B cell (primary cell): ENCODE results near the gene MTUS2. TPM values are rescaled to one million over a fixed set of nuclear protein-coding genes. Genes with fewer than 3 reads are reported as not detected.
"Not testable (repeated sequence)": the region's sequence is repeated elsewhere in the genome, so short reads cannot be mapped to it uniquely, and the experiment has no call there.

Experiments used
- ATAC-seq: fragments of 200-7000 bp; cut with Tn5 transposase; one replicate; pipeline ENCODE4 v1.10.0; 2021; ENCODE audit warnings: low read depth, mild to moderate bottlenecking, moderate number of reproducible peaks, moderate library complexity
- CTCF ChIA-PET: fragments of 350-600 bp; sonication (Branson Sonifier 250); formaldehyde crosslinking; loops from one replicate; lab custom pipeline; 2021; ENCODE audit warnings: antibody characterized with exemption, inconsistent platforms; lab: Charles Lee
- POLR2A ChIA-PET: fragments of 350-600 bp; sonication (Branson Sonifier 250); formaldehyde crosslinking; loops from one replicate; lab custom pipeline; 2021; ENCODE audit warnings: antibody characterized with exemption; lab: Charles Lee
- DNase-seq: peaks from one replicate; pipeline ENCODE4 v3.0.0; 2013
- H2AFZ ChIP-seq: 2 replicates; pipeline ENCODE4 v1.6.1; 2012; ENCODE audit warnings: mild to moderate bottlenecking, low read depth, low read length; ENCODE audit not compliant: insufficient read depth, poor library complexity, severe bottlenecking
- H3K27ac ChIP-seq, 2 donors: 1 replicate in 1 of 2; 2 replicates in 1 of 2; pipeline ENCODE4 v1.5.1; 2012 to 2013; ENCODE audit warnings: low read length in 2 of 2, mild to moderate bottlenecking in 2 of 2, moderate library complexity in 1 of 2
- H3K27me3 ChIP-seq, 4 experiments: fragments of 200-600 bp in 1 of 4; sonication (generic) in 1 of 4; replicated peaks in 1 of 4; 1 replicate in 2 of 4; 2 replicates in 2 of 4; pipeline versions ENCODE4 v1.6.1 to v1.7.0; 2013 to 2016; ENCODE audit warnings: low read length in 3 of 4, mild to moderate bottlenecking in 2 of 4, mixed read lengths in 1 of 4, moderate library complexity in 1 of 4; ENCODE audit not compliant: insufficient read depth in 4 of 4, control insufficient read depth in 3 of 4; ENCODE audit errors: control extremely low read depth in 1 of 4
- H3K36me3 ChIP-seq, 2 experiments: replicated peaks in 1 of 2; 1 replicate in 1 of 2; 2 replicates in 1 of 2; pipeline versions ENCODE4 v1.6.1 to v1.7.1; 2013; ENCODE audit warnings: low read length in 1 of 2; ENCODE audit not compliant: insufficient read depth in 2 of 2, control insufficient read depth in 1 of 2; ENCODE audit errors: control extremely low read depth in 1 of 2, extremely low read depth in 1 of 2
- H3K4me1 ChIP-seq, 2 donors: fragments of 200-600 bp in 1 of 2; sonication (generic) in 1 of 2; 1 replicate in 1 of 2; 2 replicates in 1 of 2; pipeline versions ENCODE4 v1.5.1 to v1.6.1; 2013 to 2017; ENCODE audit warnings: low read length in 2 of 2; ENCODE audit not compliant: control insufficient read depth in 2 of 2, insufficient read depth in 2 of 2
- H3K4me2 ChIP-seq: replicated peaks from 2 replicates; pipeline ENCODE3; 2012; ENCODE audit warnings: mild to moderate bottlenecking, low read depth, low read length; ENCODE audit not compliant: poor library complexity, severe bottlenecking
- H3K4me3 ChIP-seq, 5 experiments: fragments of 200-600 bp in 1 of 5; sonication (generic) in 1 of 5; 1 replicate in 3 of 5; 2 replicates in 2 of 5; pipeline versions ENCODE4 v1.5.1 to v1.7.0; 2011 to 2016; ENCODE audit warnings: low read length in 4 of 5, mild to moderate bottlenecking in 4 of 5, low read depth in 2 of 5, control low read depth in 1 of 5, moderate library complexity in 1 of 5; ENCODE audit not compliant: insufficient read depth in 1 of 5; ENCODE audit errors: control extremely low read depth in 1 of 5, extremely low read depth in 1 of 5
- H3K79me2 ChIP-seq: fragments of 200-600 bp; sonication (generic); one replicate; pipeline ENCODE4 v1.6.0; 2016; ENCODE audit warnings: low read length; ENCODE audit not compliant: control insufficient read depth, insufficient read depth
- H3K9ac ChIP-seq: fragments of 200-600 bp; sonication (generic); 2 replicates; pipeline ENCODE4 v1.6.1; 2017; ENCODE audit warnings: mild to moderate bottlenecking, low read length, moderate library complexity
- H3K9me3 ChIP-seq, 3 donors: one replicate each; pipeline versions ENCODE4 v1.6.1 to v1.7.1; 2013; ENCODE audit warnings: low read length in 2 of 3; ENCODE audit not compliant: control insufficient read depth in 2 of 3, insufficient read depth in 1 of 3; ENCODE audit errors: control extremely low read depth in 1 of 3
- H4K20me1 ChIP-seq: 2 replicates; pipeline ENCODE4 v1.6.0; 2012; ENCODE audit warnings: mild to moderate bottlenecking, low read length; ENCODE audit not compliant: insufficient read depth, control insufficient read depth, poor library complexity, severe bottlenecking
- H3K27ac Mint-ChIP-seq: one replicate; pipeline ENCODE4 v1.8.0; 2021; ENCODE audit warnings: mixed read lengths
- H3K27me3 Mint-ChIP-seq: one replicate; pipeline ENCODE4 v1.8.0; 2021; ENCODE audit warnings: mixed read lengths
- H3K4me1 Mint-ChIP-seq: one replicate; pipeline ENCODE4 v1.8.0; 2021; ENCODE audit warnings: mixed read lengths
- H3K4me3 Mint-ChIP-seq: one replicate; pipeline ENCODE4 v1.8.0; 2021; ENCODE audit warnings: mixed read lengths
- H3K9me3 Mint-ChIP-seq: one replicate; pipeline ENCODE4 v1.8.0; 2022; ENCODE audit warnings: mixed read lengths; ENCODE audit not compliant: insufficient read depth
- EZH2 ChIP-seq: IDR thresholded peaks from 2 replicates; pipeline ENCODE4 v1.6.1; 2012; ENCODE audit warnings: borderline replicate concordance, low read depth, mild to moderate bottlenecking, moderate library complexity, low read length; ENCODE audit not compliant: insufficient read depth, poor library complexity, severe bottlenecking
- WGBS: methylation state at CpG from one replicate; pipeline ENCODE4 v1.1.5; 2013; ENCODE audit warnings: missing lambda C conversion rate; ENCODE audit not compliant: insufficient coverage; 5-methylcytosine and 5-hydroxymethylcytosine counted together
- intact Hi-C: fragments of 100-400 bp; cut with micrococcal nuclease; formaldehyde crosslinking; loops from one replicate; pipeline ENCODE4 v1.10.0; 2022
- polyA plus RNA-seq: library from polyadenylated mRNA; depleted of rRNA; stranded (reverse); fragments of >200 nt; gene quantifications from 2 replicates; pipeline ENCODE4 v1.2.3, GENCODE V29; 2012
- total RNA-seq, 2 donors: library from RNA; stranded (reverse); fragments of 120-200 nt in 1 of 2; gene quantifications; 1 replicate in 1 of 2; 2 replicates in 1 of 2; pipeline versions ENCODE4 v1.2.3 to v1.2.4, GENCODE V29; 2013 to 2022
- TF ChIP-seq, protein P1 (sequence below): fragments of 200-600 bp; IDR thresholded peaks from one replicate; pipeline ENCODE4 v1.8.0; 2022; ENCODE audit warnings: antibody characterized with exemption, mild to moderate bottlenecking

Gene MTUS2
- total and polyA plus RNA-seq, 2 donors (not counting 1 experiment from before 2014, with no cell fraction given) = 0.12 TPM; not detected in 1

DNA sequence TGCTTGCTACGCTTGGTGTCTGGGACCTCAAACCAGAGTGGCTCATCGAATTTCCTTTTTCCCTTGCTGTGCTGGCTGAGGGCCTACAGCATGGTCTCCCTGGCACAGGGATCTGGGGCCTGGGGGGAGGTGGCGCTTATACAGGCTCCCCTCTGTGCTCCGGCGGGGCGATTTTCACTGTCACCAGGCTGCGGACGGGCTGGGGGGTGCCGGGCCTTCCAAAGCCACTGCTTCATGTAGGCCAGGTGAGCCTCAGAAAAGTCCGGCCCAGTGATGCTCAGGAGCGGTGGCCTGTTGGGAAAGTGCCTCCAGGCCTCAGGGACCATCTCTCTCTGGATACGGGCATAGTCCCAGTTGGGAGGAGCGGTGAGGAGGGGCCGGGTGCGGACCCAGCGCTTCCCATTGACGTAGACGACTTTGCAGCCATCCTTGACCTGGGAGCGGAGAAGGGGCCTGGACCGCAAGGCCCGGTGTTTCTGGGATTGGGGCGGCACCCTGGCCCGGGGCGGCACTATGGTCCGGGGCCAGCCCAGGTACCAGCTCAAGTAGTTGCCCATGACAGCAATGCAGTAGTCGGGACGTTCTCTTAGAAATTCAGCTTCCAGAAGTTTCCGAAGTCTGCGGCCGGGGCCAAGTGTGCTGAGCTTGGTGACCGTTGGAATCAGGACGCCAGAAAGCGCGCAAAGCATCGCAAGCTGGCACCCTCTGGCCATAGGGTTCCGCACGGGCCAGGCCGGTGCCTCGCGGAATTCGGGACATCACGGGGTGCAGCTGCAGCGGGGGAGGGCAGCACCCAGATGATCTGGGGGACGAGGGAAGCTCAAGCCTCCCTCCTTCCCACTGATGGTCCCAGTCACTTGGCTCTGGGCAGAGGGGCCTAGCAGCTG is 519.5 kb downstream of the MTUS2 start:
- POLR2A ChIA-PET = no interaction called here
- H3K27ac ChIP-seq = no peak overlapping the region
- ATAC-seq = no peak

DNA sequence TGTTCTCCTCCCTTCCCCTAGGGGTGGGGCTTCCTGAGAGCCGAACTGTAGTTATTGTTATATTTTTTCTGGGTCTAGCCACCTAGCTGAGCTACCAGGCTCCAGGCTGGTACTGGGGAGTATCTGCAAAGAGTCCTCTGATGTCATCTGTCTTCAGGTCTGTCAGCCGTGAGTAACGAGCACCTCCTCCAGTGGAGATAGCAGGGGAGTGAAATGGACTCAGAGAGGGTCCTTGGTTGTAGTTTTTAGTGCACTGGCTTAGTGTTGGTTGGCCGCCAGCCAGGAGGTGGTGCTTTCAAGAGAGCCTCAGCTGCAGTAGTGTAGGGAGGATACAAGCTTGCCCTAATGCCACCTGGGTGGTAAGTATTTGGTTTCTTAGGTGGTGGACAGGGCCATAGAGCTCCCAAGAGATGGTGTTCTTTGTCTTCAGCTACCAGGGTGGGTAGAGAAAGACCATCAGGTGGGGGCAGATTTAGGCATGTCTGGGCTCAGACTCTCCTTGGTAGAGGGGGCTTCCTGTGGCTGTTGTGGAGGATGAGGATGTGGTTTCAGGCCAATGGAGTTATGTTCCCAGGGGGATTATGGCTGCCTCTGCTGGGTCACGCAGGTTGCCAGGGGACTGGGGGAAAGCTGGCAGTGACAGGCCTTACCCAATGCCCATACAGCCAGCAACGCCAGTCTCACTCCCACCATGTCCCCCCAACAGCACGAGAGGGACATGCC is 525.9 kb downstream of the MTUS2 start:
- H3K9me3 ChIP-seq, H3K4me1 ChIP-seq, H2AFZ ChIP-seq, H3K27ac Mint-ChIP-seq, H3K27ac ChIP-seq, DNase-seq, intact Hi-C loops, H4K20me1 ChIP-seq, H3K4me3 Mint-ChIP-seq, H3K27me3 ChIP-seq, H3K9me3 Mint-ChIP-seq, CTCF ChIA-PET, H3K4me2 ChIP-seq, H3K79me2 ChIP-seq, H3K4me3 ChIP-seq, H3K36me3 ChIP-seq, ATAC-seq, POLR2A ChIA-PET, H3K4me1 Mint-ChIP-seq, H3K9ac ChIP-seq: not testable (repeated sequence)
- WGBS = 70% methylated on average over 3 of the region's 7 CpGs
- peaks cover 34% of the 10 kb centered on the region for H3K27me3 Mint-ChIP-seq

More for the DNA sequence above, 519.5 kb downstream of the MTUS2 start:
- Mint-ChIP-seq H3K27ac (no peak overlapping the region), H3K4me1 (no peaks in the 10 kb centered on the region), H3K9me3 (peaks cover 5% of the 10 kb centered on the region), H3K27me3 (peaks cover 8% of the 10 kb centered on the region), H3K4me3 (no peak overlapping the region)
- no peak overlapping the region for H3K4me3 ChIP-seq
- H2AFZ ChIP-seq = no peak overlapping the region
- no peak for DNase-seq
- intact Hi-C loops = no loop called here
- WGBS = 93% methylated on average over 42 of the region's 44 CpGs
- no peaks in the 10 kb centered on the region for H4K20me1 ChIP-seq
- no peaks in the 10 kb centered on the region for H3K4me1 ChIP-seq
- H3K9me3 ChIP-seq = peaks cover 0 to 13% (median 0%) of the 10 kb centered on the region in 3 donors
- H3K79me2 ChIP-seq = no peaks in the 10 kb centered on the region
- H3K9ac ChIP-seq = no peak overlapping the region
- TF ChIP-seq, protein P1, sequence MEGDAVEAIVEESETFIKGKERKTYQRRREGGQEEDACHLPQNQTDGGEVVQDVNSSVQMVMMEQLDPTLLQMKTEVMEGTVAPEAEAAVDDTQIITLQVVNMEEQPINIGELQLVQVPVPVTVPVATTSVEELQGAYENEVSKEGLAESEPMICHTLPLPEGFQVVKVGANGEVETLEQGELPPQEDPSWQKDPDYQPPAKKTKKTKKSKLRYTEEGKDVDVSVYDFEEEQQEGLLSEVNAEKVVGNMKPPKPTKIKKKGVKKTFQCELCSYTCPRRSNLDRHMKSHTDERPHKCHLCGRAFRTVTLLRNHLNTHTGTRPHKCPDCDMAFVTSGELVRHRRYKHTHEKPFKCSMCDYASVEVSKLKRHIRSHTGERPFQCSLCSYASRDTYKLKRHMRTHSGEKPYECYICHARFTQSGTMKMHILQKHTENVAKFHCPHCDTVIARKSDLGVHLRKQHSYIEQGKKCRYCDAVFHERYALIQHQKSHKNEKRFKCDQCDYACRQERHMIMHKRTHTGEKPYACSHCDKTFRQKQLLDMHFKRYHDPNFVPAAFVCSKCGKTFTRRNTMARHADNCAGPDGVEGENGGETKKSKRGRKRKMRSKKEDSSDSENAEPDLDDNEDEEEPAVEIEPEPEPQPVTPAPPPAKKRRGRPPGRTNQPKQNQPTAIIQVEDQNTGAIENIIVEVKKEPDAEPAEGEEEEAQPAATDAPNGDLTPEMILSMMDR = no peak
- TF ChIP-seq EZH2 = no peak
- no peaks in the 10 kb centered on the region for H3K27me3 ChIP-seq
- H3K36me3 ChIP-seq = no peaks in the 10 kb centered on the region
- H3K4me2 ChIP-seq = no peak overlapping the region
- CTCF ChIA-PET = no interaction called here
